Vagina (tissue), 2 donors: Measurements from ENCODE around the gene FAM131C.

Source experiments
- CTCF ChIP-seq, 3 experiments: fragments of 450-650 bp in 2 of 3; fragments of 200-600 bp in 1 of 3; sonication (generic) in 1 of 3; IDR thresholded peaks; one replicate each; pipeline ENCODE4 v1.5.1; 2017 to 2019; ENCODE audit warnings: antibody characterized with exemption in 3 of 3, mild to moderate bottlenecking in 2 of 3, moderate library complexity in 2 of 3
- POLR2A ChIP-seq, 2 donors: fragments of 450-650 bp; IDR thresholded peaks; one replicate each; pipeline ENCODE4 v1.6.1; 2017; ENCODE audit warnings: antibody characterized with exemption in 2 of 2, mild to moderate bottlenecking in 2 of 2, moderate library complexity in 2 of 2
- POLR2AphosphoS5 ChIP-seq, 2 donors: sonication (generic); formaldehyde crosslinking; IDR thresholded peaks; one replicate each; pipeline ENCODE4 v1.9.0; 2017; ENCODE audit warnings: antibody characterized with exemption in 2 of 2, mild to moderate bottlenecking in 2 of 2, low read depth in 1 of 2; ENCODE audit not compliant: insufficient read depth in 1 of 2

GRCh38 chr1:16076865-16077238, 3.4 kb upstream of the FAM131C start:
- TF ChIP-seq CTCF (IDR thresholded peaks at IDR 0.05) (no peak), POLR2A (IDR thresholded peaks at IDR 0.05) (no peak), POLR2AphosphoS5 (IDR thresholded peaks at IDR 0.05; ENCODE audit: insufficient read depth in 1 of 2, low read depth in 1 of 2) (no peak)
